Measurements from ENCODE around the gene SGCD.

The SGCD gene

GRCh38 chr5:156363861-156364260 lies 36.9 kb downstream of the SGCD start:
- DNase-seq, result no peak

GRCh38 chr5:156366521-156366920 lies 39.6 kb downstream of the SGCD start:
- DNase-seq, result no peak

DNA sequence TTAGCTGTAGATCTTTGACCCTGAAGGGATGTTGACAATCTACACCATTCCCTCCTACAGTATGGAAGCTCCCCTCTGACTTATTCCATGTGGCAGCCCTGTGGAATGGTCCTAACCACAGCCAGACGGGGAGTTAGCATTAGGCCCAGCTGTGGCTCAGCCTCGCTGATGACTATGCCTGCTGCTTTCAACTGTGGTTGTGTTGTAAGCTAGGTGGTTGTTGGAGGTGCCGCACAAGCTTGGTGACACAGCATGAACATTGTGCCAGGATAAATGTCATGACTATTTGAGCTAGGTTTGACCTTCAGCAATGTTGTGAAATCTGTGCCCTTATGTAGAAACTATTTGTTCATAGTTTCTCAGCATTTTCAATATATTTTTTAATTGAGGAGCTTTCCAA lies 40.6 kb downstream of the SGCD start:
- DNase-seq, result no peak

GRCh38 chr5:156375895-156376495 lies 49.0 kb downstream of the SGCD start:
- DNase-seq, result no peak

DNA sequence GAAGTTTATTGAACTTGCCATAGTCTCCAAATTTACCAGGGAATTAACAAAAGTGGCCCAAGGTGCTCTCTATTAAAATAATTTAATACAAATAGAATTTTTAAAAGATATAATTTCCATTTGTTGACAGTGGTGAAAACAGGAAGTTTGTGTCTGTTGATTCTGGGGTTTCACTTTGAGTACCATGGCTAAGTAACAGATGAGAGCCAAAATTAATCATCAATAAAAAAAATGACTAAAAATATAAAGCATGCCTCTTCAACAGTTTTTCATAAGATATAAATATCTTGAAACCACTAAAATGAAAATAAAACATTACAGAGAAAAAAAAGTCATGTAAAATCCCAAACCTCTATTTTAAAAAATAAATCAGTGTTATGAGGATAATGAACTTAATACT lies 49.8 kb downstream of the SGCD start:
- no peak for DNase-seq

GRCh38 chr5:156378159-156378558 lies 51.2 kb downstream of the SGCD start:
- no peak for DNase-seq

- DNase-seq, result no peak
Observed at GRCh38 chr5:156379206-156379605, 52.2 kb downstream of the SGCD start.

DNA sequence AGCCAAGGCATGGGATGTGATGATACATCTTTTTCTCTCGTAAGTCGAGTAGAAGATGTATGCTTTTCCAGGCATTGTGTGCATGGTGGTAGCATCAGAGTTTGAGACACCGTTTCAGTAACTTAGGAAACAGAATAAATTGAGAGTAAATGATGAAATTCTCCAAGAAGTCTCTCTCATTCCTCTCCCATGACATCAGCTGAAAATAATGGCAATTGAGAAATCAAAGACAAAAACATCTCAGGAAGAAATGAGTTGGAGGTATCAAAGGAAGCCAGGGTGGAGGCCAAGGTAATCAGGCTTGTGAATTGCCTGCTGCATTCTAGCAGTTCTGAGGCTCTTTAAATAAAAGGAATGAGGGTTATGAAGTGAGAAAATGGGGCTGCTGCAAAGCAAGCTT lies 53.9 kb downstream of the SGCD start:
- no peak for DNase-seq

DNA sequence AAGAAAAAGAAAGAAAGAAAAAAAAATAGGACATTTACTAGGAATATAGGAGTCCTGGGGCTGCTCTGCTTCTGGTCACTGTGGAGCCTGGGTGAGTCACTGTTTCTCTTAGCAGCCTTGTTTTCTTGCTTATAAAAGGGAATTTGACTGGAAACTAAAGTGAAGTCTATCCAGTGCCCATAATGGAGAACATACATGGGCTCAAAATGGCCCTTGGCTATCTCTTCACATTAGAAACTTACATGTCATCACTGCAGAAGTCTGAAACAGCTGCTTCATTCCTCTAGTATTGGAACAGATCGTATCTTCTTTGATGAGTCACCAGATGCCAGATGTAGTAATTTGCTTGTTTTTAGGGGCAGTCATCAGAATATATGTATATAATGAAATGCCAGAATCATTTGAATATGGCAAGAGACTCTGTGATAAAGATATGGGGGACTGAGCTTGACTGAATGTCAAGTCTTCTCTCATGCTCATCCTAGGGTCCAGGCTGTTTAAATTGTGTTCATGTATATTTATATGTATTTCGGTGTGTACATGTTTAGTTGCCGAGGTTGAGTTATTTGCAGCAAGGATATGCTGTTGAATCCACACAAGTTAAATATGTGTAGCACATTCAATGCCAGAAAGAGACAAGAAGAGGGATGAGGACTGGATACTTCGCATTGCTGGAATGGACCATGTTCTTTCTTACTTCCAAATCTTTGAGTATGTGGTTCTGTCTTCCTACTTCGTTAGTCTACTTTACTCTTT lies 56.7 kb downstream of the SGCD start:
- no peak for DNase-seq

DNA sequence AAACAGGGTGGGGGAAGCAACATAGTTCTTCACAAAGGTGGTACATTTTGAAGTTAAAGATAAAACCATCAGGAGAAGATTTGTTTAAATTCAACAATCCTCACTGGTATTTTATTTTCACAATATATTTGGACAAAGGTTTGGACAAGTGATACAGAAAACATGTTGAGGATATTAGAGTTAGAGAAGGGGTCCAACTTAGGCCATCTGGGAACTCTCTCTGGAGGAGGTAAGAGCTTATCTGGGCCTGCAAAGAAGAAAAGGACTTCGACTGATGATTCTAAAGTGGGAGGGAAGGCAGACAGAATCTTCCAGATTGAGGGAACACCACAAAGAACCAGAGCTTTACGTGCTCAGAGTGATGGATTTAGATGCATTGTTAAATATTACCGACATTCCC lies 58.5 kb downstream of the SGCD start:
- DNase-seq, result no peak

- DNase-seq, result no peak
Observed at GRCh38 chr5:156386976-156387375, 60.0 kb downstream of the SGCD start.

DNA sequence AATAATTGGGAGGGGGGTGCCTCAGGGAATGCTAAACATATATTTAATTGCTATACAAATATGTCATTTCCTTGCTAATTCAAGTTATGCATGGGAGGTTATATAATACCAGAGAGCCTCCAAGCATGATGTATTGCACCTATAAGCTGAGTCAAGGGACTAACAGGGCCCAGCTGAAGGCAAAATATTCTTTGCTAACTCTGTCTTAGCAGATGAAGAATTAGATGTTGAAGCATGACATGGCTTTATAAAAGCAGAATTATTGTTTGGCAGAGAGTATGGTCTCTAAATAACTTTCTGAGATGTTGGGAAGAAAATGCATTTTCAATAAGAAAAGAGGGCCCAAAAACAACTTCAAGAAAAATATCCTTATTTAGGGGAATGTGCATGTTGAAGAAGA lies 60.4 kb downstream of the SGCD start:
- no peak for DNase-seq

GRCh38 chr5:156388233-156388632 lies 61.3 kb downstream of the SGCD start:
- DNase-seq, result no peak

DNA sequence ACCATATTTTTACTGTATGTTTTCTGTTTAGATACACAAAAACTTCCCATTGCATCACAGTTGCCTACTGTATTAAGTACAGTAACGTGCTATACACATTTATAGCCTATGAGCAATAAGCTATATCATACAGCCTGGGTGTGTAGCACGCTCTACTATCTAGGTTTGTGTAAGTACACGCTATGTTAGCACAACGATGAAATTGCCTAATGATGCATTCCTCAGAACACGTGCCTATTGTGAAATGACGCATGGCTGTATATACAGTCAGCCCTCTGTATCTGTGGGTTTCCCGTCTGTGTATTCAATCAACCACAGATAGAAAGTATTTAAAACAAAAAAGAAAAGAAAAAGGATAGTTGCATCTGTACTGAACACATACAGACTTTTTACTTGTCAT lies 64.2 kb downstream of the SGCD start:
- no peak for DNase-seq

GRCh38 chr5:156393980-156394379 lies 67.0 kb downstream of the SGCD start:
- DNase-seq, result no peak

GRCh38 chr5:156394642-156395305 lies 67.8 kb downstream of the SGCD start:
- no peak for DNase-seq

GRCh38 chr5:156395306-156395675 lies 68.3 kb downstream of the SGCD start:
- no peak for DNase-seq

DNA sequence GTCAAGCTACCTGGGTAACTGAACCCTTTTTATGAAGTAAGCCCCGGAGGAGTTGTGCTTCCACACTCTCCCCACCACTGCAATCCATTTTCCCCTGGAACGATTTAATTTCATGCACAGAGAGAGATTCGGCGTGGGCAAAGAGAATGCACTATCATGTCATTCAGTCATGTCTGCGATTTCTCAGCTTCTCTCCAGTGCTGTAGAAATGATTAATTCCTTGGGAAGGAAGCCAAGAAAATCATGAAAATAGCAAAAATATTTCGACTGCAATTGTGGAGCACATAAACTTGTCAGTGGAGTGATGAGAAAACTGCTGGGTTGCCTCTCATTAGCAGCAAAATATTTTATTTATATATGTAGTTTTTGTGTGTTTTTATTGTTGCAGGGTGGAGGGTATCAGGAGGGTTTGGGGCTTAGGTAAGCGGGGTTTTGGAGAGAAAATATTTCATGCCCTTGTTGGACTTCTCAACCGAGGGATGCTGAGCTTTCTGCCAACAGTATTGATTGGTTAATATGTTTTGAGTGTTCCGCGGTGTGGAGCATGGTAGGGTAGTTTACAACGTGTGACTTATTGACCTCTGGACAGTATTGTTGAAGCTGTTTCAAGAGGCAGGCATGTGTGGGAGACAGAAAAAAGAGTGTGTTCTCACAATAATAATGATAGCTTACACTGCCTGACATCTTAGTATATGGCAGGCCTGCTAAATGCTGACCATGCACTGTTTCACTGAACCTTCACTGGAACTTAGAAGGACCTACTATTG lies 69.3 kb downstream of the SGCD start:
- DNase-seq, result no peak

- DNase-seq, result no peak
Observed at GRCh38 chr5:156396830-156397081, 69.8 kb downstream of the SGCD start.

DNA sequence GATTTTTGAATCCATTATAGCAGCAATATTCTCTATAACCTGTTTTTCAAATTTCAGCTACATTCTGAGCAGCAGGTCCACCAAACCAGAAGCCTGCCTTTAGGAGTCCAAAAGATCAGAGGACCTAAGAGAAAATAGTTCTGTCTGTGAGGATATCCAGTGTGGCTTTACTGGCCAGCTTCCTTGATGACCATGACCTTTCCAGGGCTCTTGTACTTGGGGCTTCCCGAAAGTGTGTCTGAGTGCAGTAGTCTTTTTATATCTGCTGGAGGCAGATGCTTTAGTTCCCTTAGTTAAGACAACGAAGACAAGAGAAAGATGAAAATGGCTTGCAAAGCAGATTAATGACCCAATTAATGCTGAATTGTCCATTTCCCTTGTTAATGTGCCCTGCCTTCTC lies 72.4 kb downstream of the SGCD start:
- DNase-seq, result no peak

- no peak for DNase-seq
Observed at GRCh38 chr5:156400231-156400986, 73.4 kb downstream of the SGCD start.

DNA sequence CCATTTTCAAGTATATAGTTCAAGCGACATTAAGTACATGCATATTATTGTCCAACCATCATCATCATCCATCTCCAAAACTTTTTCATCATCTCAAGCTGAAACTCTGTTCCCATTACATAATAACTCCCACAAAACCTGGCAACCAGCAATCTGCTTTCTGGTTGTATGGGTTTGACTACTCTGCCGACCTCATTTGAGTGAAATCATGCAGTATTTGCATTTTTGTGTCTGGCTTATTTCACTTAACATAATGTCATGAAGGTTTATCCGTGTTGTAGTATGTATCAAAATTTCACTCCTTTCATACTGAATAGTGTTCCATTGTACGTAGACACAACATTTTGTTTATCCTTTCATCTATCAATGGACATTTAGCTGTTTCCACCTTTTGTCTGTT lies 74.8 kb downstream of the SGCD start:
- no peak for DNase-seq

DNA sequence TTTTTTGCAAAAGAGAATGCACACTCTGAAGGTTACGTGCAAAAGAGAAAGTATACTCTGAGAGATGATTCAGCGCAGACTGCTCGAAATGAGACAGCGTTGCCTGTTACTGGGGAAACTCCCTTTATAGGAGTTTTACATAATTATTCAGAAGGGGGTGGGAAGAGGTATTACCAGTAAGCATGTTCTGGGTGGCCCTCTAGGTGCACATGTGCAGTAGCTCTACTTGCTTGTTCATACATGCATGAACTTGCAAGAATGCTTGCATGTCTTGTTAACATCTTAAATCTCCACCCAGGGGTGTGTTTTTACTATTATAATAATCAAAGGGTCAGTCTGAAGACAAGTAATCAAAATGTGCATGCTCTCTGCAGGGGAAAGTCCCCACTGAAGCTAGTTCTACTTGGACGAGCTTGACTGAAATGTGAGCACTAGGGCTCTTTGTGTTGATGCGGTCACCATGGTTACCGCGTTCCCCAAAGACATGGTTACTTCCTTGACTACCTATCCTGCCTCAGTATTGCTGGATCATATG lies 75.5 kb downstream of the SGCD start:
- DNase-seq, result no peak
